Stimulated activated naive CD8-positive, alpha-beta T cell treated with anti-CD3 and anti-CD28 coated beads, Interleukin-15, Interleukin-2, amounts not matched to agents 100 U/mL and 50 U/mL, for 24 hours (primary cell): ENCODE results near the gene FAR2.
"Not testable (repeated sequence)": the region's sequence is repeated elsewhere in the genome, so short reads cannot be mapped to it uniquely, and the experiment has no call there.

Source experiments
- ATAC-seq: fragments of 150-1000 bp; cut with Tn5 transposase; one replicate; pipeline ENCODE4 v1.10.0; 2021
- DNase-seq: peaks from one replicate; pipeline ENCODE4 v3.0.0; 2021

The FAR2 gene

GRCh38 chr12:29152981-29153630 lies 4.0 kb downstream of the FAR2 start:
- DNase-seq: no peak
- no peak for ATAC-seq

GRCh38 chr12:29155079-29155478 lies 6.0 kb downstream of the FAR2 start:
- ATAC-seq (peak; percentile 49), DNase-seq (no peak)

- no peak for ATAC-seq
- DNase-seq: no peak
Measured at GRCh38 chr12:29157486-29157946, 8.4 kb downstream of the FAR2 start.

DNA sequence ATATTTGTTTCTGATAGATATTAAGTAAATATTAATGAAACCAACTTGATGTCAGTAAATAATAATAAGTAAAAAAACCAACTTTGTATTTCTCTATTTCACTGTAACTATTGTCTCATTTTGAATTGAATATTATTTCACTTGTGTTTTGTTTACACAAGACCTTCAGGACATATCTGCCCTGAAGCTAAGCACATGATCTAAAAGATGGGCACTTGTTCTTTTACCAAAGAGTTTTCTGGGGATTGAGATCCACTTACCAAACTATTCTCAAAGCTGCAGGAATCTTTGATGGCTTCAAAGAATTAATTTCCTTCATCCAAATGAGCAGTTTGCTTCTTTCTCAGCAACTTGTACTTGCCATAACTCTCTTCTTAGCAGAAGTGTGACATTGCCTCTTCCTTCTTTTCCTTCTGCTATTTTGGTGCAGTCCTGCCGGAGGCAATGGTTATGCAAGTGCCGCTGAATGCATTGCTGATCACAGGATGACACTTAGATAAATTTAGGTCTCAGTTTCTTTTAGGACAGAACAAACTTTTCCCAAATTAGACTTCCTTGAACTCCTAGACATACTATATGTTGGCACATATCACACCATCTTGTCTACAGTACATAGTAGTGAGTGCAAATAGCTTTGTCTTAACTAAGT lies 9.2 kb downstream of the FAR2 start:
- no peak for DNase-seq
- ATAC-seq: no peak

- ATAC-seq (no peak), DNase-seq (no peak)
Measured at GRCh38 chr12:29159661-29160060, 10.6 kb downstream of the FAR2 start.

DNA sequence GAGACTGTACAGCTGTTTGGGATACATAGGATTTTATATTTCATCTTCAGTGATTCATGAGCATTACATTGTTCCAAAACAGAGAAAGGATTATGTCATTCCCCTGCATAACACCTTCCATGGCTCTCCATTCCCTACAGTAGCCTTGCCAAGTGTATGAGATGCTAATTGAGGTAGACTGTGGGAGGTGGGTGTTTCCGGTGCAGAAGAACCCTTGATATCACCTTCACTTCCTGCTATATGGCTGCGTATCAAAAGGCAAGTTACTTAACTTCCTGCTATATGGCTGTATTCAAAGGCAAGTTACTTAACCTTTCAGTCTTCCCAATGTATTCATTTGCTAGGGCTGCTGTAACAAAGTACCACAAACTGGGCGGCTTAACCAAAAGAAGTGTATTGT lies 11.2 kb downstream of the FAR2 start:
- DNase-seq: no peak
- peak; percentile 32 for ATAC-seq

GRCh38 chr12:29163146-29163545 lies 14.1 kb downstream of the FAR2 start:
- no peak for DNase-seq

DNA sequence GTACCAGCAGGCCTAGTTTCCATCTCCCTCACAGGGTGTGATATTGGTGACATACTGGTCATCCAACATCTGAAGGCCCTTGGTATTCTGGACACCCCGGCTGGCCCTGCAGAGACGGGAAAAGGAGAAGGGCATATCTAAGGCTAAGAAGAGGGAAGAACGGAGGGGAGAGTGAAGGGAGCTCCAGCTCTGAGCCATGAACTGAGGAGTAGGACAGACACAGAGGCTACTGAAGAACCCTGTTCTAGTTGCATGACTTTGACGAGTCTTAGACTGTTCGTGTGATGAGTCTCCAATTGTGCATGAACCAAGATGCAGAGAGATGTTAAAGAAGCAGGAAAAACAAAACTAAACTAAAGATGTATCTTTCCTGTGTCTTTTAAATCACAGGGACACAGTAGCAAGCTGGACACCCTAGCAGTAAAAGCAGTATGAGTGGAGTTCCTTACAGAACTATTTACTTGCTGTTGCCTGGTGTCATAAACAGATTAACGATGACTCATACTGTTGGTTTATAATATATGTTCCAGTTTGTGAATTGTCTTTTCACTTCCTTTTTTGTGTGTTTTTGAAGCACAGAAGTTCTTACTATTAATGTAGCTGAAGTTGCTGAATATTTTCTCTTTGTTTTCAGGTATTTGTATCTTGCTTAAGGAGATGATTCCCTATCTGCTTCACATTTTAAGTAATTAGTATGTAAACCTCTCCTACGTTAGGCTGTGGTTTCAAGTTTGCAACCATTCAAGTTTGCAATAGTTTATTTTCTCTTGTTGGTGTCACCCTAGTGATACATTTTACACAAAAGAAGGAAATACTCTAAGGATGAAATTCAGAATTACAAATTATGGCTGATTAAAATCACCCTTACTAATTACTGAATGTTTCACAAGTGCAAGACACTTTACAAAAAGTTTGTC lies 15.7 kb downstream of the FAR2 start:
- DNase-seq (no peak), ATAC-seq (peak; percentile 69)

More at GRCh38 chr12:29163146-29163545, 14.1 kb downstream of the FAR2 start:
- ATAC-seq: no peak

GRCh38 chr12:29167445-29167844 lies 18.4 kb downstream of the FAR2 start:
- no peak for DNase-seq
- no peak for ATAC-seq

DNA sequence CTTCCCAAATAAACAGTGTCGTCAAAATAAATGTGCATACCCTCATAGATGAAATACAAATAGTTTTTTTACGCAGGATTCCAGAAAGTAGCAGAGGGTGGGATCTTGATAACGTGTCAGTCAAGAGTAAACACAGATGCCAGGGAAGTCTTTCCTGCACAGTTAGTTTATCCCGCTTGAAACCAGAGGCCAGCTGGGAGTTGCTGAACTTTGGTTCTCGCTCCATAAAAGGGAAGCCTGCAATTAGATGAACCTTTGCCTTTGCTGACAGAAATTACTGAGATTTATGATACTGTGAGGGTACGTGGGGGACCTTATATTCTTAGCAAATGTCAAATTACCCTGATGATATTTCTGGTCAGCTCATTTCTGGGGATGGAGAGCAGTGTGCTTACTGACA lies 18.9 kb downstream of the FAR2 start:
- no peak for DNase-seq

GRCh38 chr12:29169978-29170377 lies 20.9 kb downstream of the FAR2 start:
- not testable (repeated sequence) for ATAC-seq, DNase-seq

More for the DNA sequence above, 18.9 kb downstream of the FAR2 start:
- ATAC-seq: no peak

- ATAC-seq, DNase-seq: not testable (repeated sequence)
Measured at GRCh38 chr12:29170478-29171084, 21.5 kb downstream of the FAR2 start.

DNA sequence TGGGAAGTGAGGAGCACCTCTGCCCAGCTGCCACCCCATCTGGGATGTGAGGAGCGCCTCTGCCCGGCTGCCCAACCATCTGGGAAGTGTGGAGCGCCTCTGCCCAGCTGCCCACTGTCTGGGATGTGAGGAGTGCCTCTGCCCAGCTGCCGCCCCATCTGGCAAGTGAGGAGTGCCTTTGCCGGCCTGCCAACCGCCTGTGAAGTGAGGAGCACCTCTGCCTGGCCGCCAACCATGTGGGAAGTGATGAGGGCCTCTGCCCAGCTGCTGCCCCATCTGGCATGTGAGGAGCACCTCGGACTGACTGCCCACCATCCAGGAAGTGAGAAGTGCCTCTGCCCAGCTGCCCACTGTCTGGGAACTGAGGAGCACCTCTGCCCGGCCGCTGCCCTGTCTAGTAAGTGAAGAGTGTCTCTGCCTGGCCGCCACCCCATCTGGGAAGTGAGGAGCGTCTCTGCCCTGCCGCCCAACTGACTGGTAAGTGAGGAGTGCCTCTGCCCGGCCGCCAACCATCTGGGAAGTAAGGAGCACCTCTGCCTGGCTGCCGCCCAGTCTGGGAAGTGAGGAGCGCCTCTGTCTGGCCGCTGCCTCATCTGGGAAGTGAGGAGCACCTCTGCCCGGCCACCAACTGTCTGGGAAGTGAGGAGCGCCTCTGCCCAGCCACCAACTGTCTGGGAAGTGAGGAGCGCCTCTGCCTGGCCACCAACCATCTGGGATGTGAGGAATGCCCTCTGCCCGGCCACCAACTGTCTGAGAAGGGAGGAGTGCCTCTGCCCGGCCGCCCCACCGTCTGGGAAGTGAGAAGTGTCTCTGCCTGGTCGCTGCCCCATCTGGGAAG lies 22.6 kb downstream of the FAR2 start:
- ATAC-seq (no peak), DNase-seq (no peak)

- ATAC-seq: no peak
Measured at GRCh38 chr12:29176941-29177340, 27.9 kb downstream of the FAR2 start.

DNA sequence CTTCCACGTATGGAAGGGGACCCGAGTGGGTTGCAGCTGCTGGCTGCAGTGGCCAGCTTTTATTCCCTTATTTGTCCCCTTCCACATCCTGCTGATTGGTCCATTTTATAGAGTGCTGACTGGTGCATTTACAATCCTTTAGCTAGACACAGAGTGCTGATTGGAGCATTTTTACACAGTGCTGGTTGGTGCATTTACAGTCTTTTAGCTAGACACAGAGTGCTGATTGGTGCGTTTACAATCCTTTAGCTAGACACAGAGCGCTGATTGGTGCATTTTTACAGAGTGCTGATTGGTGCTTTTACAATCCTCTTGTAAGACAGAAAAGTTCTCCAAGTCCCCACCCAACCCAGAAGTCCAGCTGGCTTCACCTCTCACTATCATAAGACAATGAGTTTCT lies 33.2 kb downstream of the FAR2 start:
- not testable (repeated sequence) for ATAC-seq, DNase-seq

More at GRCh38 chr12:29176941-29177340, 27.9 kb downstream of the FAR2 start:
- no peak for DNase-seq

- DNase-seq: no peak
- ATAC-seq: no peak
Measured at GRCh38 chr12:29187756-29188155, 38.7 kb downstream of the FAR2 start.

GRCh38 chr12:29191267-29191850 lies 42.3 kb downstream of the FAR2 start:
- ATAC-seq: no peak
- no peak for DNase-seq

GRCh38 chr12:29198901-29199300 lies 49.8 kb downstream of the FAR2 start:
- ATAC-seq: no peak
- no peak for DNase-seq

DNA sequence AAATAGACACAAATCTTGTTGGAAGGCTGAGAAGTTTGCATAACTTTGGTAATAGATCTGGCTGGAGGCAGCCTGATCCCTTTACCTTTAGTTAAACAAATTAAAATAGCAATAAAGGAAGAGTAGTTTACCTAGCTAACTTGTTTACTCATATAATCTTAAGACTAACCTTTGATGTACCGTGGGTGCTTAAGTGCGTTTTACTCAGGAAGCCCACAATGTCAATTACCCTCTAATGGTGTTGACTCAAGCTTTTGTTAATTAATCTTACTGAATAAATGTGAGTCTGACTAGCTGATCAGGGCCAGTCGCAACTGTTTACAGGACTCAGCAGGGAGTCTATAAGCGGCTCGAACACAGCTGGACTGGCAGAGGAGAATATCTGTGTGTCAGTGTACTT lies 51.5 kb downstream of the FAR2 start:
- DNase-seq: no peak
- no peak for ATAC-seq

DNA sequence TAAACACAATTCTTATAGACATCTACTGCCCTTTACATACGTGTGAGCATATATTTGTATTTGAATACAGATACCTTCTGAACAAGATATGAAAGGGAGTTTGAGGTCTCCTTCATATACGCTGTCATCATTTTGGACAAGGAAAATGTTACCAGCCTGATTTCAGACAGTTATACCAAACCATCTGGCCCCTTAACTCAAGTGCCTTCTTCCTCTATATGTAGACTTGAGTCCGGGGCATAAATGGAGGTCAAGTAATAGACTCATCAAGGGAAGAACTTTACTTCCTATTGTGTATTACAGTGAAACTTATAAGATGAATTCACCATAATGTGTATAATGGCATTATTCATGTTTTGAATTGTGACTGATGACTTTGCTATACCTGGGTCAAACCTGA lies 52.2 kb downstream of the FAR2 start:
- no peak for ATAC-seq
- DNase-seq: no peak

- no peak for DNase-seq
- no peak for ATAC-seq
Measured at GRCh38 chr12:29201746-29202145, 52.7 kb downstream of the FAR2 start.
